GM12891 (cell line): ENCODE results near the gene ZFYVE21.

ENCODE experiments used
- PAX5 ChIP-seq: IDR thresholded peaks from 2 replicates; pipeline ENCODE4 v1.6.1; 2011; ENCODE audit warnings: low read length, moderate library complexity, mild to moderate bottlenecking; ENCODE audit not compliant: insufficient read depth, severe bottlenecking
- POLR2A ChIP-seq: IDR thresholded peaks from 2 replicates; pipeline ENCODE4 v1.6.1; 2011; ENCODE audit warnings: low read depth, low read length, control low read depth
- POLR2AphosphoS5 ChIP-seq: IDR thresholded peaks from 2 replicates; pipeline ENCODE4 v1.6.1; 2011; ENCODE audit warnings: low read depth, low read length, control low read depth
- POU2F2 ChIP-seq: IDR thresholded peaks from 2 replicates; pipeline ENCODE4 v1.6.1; 2011; ENCODE audit warnings: low read depth, mild to moderate bottlenecking, control low read depth, low read length, moderate library complexity
- SPI1 ChIP-seq: IDR thresholded peaks from 2 replicates; pipeline ENCODE4 v1.6.1; 2011; ENCODE audit warnings: low read depth, low read length, control low read depth
- TAF1 ChIP-seq: IDR thresholded peaks from 2 replicates; pipeline ENCODE4 v1.6.1; 2011; ENCODE audit warnings: low read depth, low read length, control low read depth

DNA sequence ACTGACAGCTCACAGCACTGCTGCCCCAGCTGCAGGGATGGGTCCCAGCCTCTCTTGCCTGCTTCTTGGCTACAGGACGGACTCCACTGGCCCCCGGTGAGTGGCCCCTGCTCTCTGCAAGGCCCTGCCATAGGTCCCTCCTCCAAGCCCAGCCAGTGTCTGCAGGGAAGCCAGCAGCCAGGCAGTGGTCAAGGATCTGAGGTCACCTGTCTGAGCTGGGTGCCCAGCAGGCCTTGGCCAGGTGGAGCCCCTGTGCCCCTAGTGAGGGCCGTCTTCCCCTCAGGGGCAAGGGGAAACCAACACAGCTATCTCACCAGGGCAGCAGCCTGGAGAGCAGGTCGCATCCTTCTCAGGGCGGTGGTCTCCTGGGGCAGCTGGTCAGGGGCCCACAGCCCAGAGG lies 13.5 kb upstream of the ZFYVE21 start:
- TF ChIP-seq POLR2A (no peak), POLR2AphosphoS5 (no peak), SPI1 (no peak), POU2F2 (no peak), TAF1 (no peak), PAX5 (no peak)
